22Rv1 (cell line): ENCODE data around the gene SWSAP1.

Experiments
- ZFX ChIP-seq: fragments of 450-650 bp; IDR thresholded peaks from 2 replicates; pipeline ENCODE4 v1.6.1; 2017; ENCODE audit warnings: antibody characterized with exemption, borderline replicate concordance
- TF ChIP-seq, protein P1 (sequence below): fragments of 450-650 bp; IDR thresholded peaks from 2 replicates; pipeline ENCODE4 v1.5.1; 2017; ENCODE audit warnings: mild to moderate bottlenecking

DNA sequence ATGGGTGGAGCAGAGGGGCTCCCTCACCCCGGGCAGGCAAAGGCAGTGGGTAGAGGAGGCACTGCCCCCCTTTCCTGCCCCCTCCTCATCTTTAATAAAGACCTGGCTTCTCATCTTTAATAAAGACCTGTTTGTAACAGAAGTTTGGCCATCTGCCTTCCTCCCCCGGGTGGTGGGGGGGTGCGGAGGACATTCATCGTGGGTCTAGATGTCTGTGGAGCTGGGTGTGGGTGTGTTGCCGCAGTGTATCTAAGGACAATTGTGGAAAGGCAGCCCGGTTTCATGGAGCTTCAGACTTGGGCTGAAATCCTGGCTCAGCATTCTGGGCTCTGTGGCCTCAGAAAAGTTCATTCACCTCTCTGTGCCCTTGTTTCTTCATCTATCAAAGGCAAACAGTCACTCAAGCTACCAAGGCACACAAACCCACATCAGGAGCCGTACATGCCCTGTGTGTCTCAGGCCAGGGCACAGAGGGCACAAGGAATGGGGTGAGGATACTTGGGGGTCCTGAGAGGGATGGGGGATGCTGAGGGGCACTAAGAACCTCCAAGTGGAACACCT is 8.8 kb upstream of the SWSAP1 start:
- TF ChIP-seq, protein P1, sequence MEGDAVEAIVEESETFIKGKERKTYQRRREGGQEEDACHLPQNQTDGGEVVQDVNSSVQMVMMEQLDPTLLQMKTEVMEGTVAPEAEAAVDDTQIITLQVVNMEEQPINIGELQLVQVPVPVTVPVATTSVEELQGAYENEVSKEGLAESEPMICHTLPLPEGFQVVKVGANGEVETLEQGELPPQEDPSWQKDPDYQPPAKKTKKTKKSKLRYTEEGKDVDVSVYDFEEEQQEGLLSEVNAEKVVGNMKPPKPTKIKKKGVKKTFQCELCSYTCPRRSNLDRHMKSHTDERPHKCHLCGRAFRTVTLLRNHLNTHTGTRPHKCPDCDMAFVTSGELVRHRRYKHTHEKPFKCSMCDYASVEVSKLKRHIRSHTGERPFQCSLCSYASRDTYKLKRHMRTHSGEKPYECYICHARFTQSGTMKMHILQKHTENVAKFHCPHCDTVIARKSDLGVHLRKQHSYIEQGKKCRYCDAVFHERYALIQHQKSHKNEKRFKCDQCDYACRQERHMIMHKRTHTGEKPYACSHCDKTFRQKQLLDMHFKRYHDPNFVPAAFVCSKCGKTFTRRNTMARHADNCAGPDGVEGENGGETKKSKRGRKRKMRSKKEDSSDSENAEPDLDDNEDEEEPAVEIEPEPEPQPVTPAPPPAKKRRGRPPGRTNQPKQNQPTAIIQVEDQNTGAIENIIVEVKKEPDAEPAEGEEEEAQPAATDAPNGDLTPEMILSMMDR, result no peak
- no peak for TF ChIP-seq ZFX
